PC-9 (cell line): Measurements from ENCODE around the gene MYRIP. TPM values are rescaled to one million over a fixed set of nuclear protein-coding genes. Genes with fewer than 3 reads are reported as not detected.

Experiments
- BruUV-seq: library from RNA; stranded (reverse); fragments of 400-500 nt; replicated peaks from 2 replicates; lab custom pipeline; 2021; lab: Mats Ljungman, UMichigan
- CTCF ChIA-PET: fragments of 300-600 bp; sonication (Branson Sonifier 250); formaldehyde crosslinking; loops from one replicate; lab custom pipeline; 2022; ENCODE audit warnings: antibody characterized with exemption; lab: Charles Lee
- POLR2A ChIA-PET: fragments of 300-600 bp; sonication (Branson Sonifier 250); formaldehyde crosslinking; loops from one replicate; lab custom pipeline; 2022; ENCODE audit warnings: antibody characterized with exemption; ENCODE audit not compliant: unreplicated experiment; lab: Charles Lee
- DNase-seq, 2 experiments: peaks; one replicate each; pipeline versions ENCODE4 v3.0.0 to v3.0.0-alpha.2; 2015 to 2022; ENCODE audit warnings: mixed read lengths in 1 of 2
- H2AFZ ChIP-seq: fragments of 200-600 bp; sonication (generic); 2 replicates; pipeline ENCODE4 v1.8.1; 2017; ENCODE audit warnings: antibody characterized with exemption
- H3F3A ChIP-seq: fragments of 200-600 bp; sonication (generic); 2 replicates; pipeline ENCODE4 v1.8.1; 2017; ENCODE audit warnings: antibody characterized with exemption, mild to moderate bottlenecking, low read depth; ENCODE audit not compliant: insufficient read depth
- H3K27ac ChIP-seq: fragments of 200-600 bp; sonication (generic); 2 replicates; pipeline ENCODE4 v1.6.1; 2016; ENCODE audit warnings: mixed run types
- H3K27me3 ChIP-seq: fragments of 200-600 bp; sonication (generic); 2 replicates; pipeline ENCODE4 v1.6.1; 2016; ENCODE audit warnings: low read depth, mixed run types; ENCODE audit not compliant: insufficient read depth
- H3K36me3 ChIP-seq: fragments of 200-600 bp; sonication (generic); 2 replicates; pipeline ENCODE4 v1.6.1; 2016; ENCODE audit warnings: low read depth, mixed run types
- H3K4me1 ChIP-seq: fragments of 200-600 bp; sonication (generic); replicated peaks from 2 replicates; pipeline ENCODE4 v1.6.1; 2016; ENCODE audit warnings: mixed run types; ENCODE audit not compliant: insufficient read depth
- H3K4me2 ChIP-seq: fragments of 200-600 bp; sonication (generic); 2 replicates; pipeline ENCODE4 v1.6.1; 2017; ENCODE audit warnings: mixed run types
- H3K4me3 ChIP-seq: fragments of 200-600 bp; sonication (generic); 2 replicates; pipeline ENCODE4 v1.6.1; 2016; ENCODE audit warnings: mixed run types
- H3K79me2 ChIP-seq: fragments of 200-600 bp; sonication (generic); 2 replicates; pipeline ENCODE4 v1.6.1; 2017; ENCODE audit warnings: low read depth, mixed run types
- H3K9me2 ChIP-seq: fragments of 200-600 bp; sonication (generic); 2 replicates; pipeline ENCODE4 v1.8.1; 2017; ENCODE audit warnings: mild to moderate bottlenecking; ENCODE audit not compliant: insufficient read depth
- H3K9me3 ChIP-seq: fragments of 200-600 bp; sonication (generic); 2 replicates; pipeline ENCODE4 v1.8.1; 2016; ENCODE audit warnings: low read depth; ENCODE audit not compliant: insufficient read depth
- H4K20me1 ChIP-seq: fragments of 200-600 bp; sonication (generic); 2 replicates; pipeline ENCODE4 v1.8.1; 2017; ENCODE audit not compliant: insufficient read depth
- CTCF ChIP-seq: fragments of 200-600 bp; sonication (generic); conservative IDR thresholded peaks from 2 replicates; pipeline ENCODE4 v1.6.1; 2017; ENCODE audit warnings: mixed run types, antibody characterized with exemption, mild to moderate bottlenecking, moderate library complexity
- EZH2 ChIP-seq: fragments of 200-600 bp; sonication (generic); IDR thresholded peaks from 2 replicates; pipeline ENCODE4 v1.8.0; 2017; ENCODE audit warnings: antibody characterized with exemption, low read depth
- intact Hi-C: fragments of 100-400 bp; cut with micrococcal nuclease; formaldehyde crosslinking; loops from one replicate; pipeline ENCODE4 v1.10.0; 2022; ENCODE audit not compliant: unreplicated experiment
- total RNA-seq: library from RNA; stranded (reverse); gene quantifications from 2 replicates; pipeline ENCODE4 v1.2.3, GENCODE V29; 2021

Gene MYRIP
- total RNA-seq, 1 experiment from 2014 or later: not detected

- Histone ChIP-seq H3K36me3 (no peaks in the 10 kb centered on the region), H3K9me2 (no peaks in the 10 kb centered on the region), H3K4me1 (no peaks in the 10 kb centered on the region), H3K4me3 (no peak overlapping the region), H3K4me2 (no peak overlapping the region), H4K20me1 (no peaks in the 10 kb centered on the region), H3K27ac (no peak overlapping the region), H2AFZ (no peak overlapping the region), H3K27me3 (no peaks in the 10 kb centered on the region), H3K79me2 (no peaks in the 10 kb centered on the region), H3F3A (no peaks in the 10 kb centered on the region), H3K9me3 (no peaks in the 10 kb centered on the region)
- POLR2A ChIA-PET: no interaction called here
- CTCF ChIA-PET: no interaction called here
- no TSS peak for BruUV-seq
- no peak for TF ChIP-seq CTCF
- TF ChIP-seq EZH2: no peak
- peak in 1 of 2 experiments; percentile 37 for DNase-seq
- intact Hi-C loops: no loop called here
These were observed 91.1 kb downstream of the MYRIP start for GRCh38 chr3:39900462-39901002.

GRCh38 chr3:39903253-39903652 is 93.8 kb downstream of the MYRIP start:
- POLR2A ChIA-PET: no interaction called here
- CTCF ChIA-PET: no interaction called here
- no TSS peak for BruUV-seq
- no peaks in the 10 kb centered on the region for H3K79me2 ChIP-seq
- H2AFZ ChIP-seq: no peak overlapping the region
- no peak overlapping the region for H3K4me2 ChIP-seq
- H4K20me1 ChIP-seq: no peaks in the 10 kb centered on the region
- no peaks in the 10 kb centered on the region for H3K4me1 ChIP-seq
- no peak overlapping the region for H3K27ac ChIP-seq
- no peaks in the 10 kb centered on the region for H3K36me3 ChIP-seq
- no peak overlapping the region for H3K4me3 ChIP-seq
- no peaks in the 10 kb centered on the region for H3K9me3 ChIP-seq
- DNase-seq: no peak
- H3K9me2 ChIP-seq: no peaks in the 10 kb centered on the region
- TF ChIP-seq EZH2 (no peak), CTCF (no peak)
- H3F3A ChIP-seq: no peaks in the 10 kb centered on the region
- intact Hi-C loops: no loop called here
- H3K27me3 ChIP-seq: no peaks in the 10 kb centered on the region

- no peaks in the 10 kb centered on the region for H3F3A ChIP-seq
- CTCF ChIA-PET: no interaction called here
- TF ChIP-seq CTCF (no peak), EZH2 (no peak)
- H3K36me3 ChIP-seq: no peaks in the 10 kb centered on the region
- H3K27me3 ChIP-seq: no peaks in the 10 kb centered on the region
- no peak overlapping the region for H3K27ac ChIP-seq
- H3K79me2 ChIP-seq: no peaks in the 10 kb centered on the region
- no TSS peak for BruUV-seq
- no peak overlapping the region for H3K4me2 ChIP-seq
- POLR2A ChIA-PET: no interaction called here
- intact Hi-C loops: no loop called here
- no peaks in the 10 kb centered on the region for H3K9me2 ChIP-seq
- H3K4me1 ChIP-seq: no peaks in the 10 kb centered on the region
- DNase-seq: no peak
- H3K4me3 ChIP-seq: no peak overlapping the region
- no peaks in the 10 kb centered on the region for H3K9me3 ChIP-seq
- no peaks in the 10 kb centered on the region for H4K20me1 ChIP-seq
- no peak overlapping the region for H2AFZ ChIP-seq
These were observed 96.4 kb downstream of the MYRIP start for GRCh38 chr3:39905788-39906187.
